ENCODE results near the gene KRTAP4-6.
"Not testable (repeated sequence)": the region's sequence is repeated elsewhere in the genome, so short reads cannot be mapped to it uniquely, and the experiment has no call there.

Gene KRTAP4-6

DNA sequence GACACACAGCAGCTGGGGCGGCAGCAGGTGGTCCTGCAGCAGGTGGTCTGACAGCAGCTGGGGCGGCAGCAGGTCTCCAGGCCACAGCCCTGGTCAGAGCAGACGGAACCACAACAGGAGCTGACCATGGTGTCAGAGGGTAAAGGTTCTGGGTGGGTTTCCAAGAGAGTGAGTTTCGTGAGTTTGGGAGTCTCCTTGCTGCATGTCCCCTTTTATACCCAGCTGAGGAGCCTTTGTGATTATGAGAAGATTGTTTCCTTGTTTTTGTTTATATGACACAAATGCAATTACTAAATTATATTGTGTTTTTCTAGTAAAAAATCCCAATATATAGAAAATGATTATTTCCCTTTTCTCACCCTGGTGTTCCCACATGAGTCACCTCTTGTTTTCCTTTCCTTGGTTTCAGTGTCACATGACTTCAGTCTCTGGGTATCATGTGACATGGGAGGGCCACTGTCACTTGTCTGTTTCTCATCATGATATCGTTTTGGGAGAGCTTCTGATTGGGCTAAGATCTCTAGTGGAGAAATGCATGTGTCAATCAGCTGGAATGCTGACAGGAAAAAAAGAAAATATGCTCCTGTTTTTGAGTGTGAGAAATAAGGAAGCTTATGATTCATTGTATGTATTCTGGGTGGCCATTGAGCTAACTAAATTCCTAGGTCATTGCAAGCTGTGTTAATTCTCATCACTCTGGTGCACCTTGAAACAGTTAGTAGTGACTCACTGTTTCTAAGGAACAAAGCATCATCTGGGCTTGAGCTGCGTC, at the start of gene KRTAP4-6:
Gene KRTAP4-6 (minus strand): TSS at position 185 of the 772 bp plus-strand sequence. CDS start 57 bp downstream, at position 128.
- no peak for DNase-seq

DNA sequence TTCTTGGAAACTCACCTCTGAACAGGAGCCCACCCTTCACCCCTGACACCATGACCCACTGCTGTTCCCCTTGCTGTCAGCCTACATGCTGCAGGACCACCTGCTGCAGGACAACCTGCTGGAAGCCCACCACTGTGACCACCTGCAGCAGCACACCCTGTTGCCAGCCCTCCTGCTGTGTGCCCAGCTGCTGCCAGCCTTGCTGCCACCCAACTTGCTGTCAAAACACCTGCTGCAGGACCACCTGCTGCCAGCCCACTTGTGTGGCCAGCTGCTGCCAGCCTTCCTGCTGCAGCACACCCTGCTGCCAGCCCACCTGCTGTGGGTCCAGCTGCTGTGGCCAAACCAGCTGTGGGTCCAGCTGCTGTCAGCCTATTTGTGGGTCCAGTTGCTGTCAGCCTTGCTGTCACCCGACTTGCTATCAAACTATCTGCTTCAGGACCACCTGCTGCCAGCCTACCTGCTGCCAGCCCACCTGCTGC, 49.5 kb upstream of the KRTAP4-6 start, which contains the start of gene KRTAP9-1:
Gene KRTAP9-1 (plus strand): TSS at position 51 of the 482 bp plus-strand sequence. CDS start 0 bp downstream, at position 51.
- not testable (repeated sequence) for DNase-seq

DNA sequence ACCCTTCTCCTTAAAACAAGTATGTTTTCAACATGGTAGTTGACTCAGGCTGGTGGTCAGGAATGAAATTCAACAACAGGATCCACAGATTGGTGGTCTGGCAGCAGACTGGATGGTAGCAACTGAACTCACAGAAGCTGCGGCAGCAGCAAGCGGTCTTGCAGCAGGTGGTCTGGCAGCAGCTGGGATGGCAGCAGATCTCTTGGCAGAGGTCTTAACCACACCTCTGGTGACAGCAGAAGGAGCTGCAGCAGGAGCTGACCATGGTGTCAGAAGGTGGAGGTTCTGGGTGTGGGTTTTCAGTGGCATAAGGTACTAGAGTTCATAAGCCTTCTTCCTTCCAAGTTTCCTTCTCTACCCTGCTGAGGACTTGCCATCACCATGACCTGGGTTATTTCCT, 46.5 kb upstream of the KRTAP4-6 start:
- DNase-seq, result no peak

DNA sequence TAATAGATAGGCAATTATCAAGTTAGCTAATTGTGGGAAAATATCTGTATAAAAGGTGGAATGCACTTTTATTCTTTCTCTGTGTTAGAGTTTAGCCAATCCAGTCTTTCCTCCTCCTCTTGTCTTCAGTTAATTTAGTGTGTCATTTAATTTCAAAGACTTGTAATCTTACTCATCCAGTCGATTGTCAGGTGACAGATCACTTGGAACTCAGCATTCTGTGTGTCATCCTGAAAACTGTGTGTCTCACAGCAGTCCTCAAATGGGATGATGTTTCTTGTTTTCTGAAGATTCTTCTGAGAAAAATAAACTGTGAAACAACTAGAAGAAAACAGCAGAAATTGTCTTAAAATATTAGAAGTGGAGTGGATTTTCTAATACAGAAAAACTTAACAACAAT, 44.7 kb upstream of the KRTAP4-6 start:
- DNase-seq, result no peak

DNA sequence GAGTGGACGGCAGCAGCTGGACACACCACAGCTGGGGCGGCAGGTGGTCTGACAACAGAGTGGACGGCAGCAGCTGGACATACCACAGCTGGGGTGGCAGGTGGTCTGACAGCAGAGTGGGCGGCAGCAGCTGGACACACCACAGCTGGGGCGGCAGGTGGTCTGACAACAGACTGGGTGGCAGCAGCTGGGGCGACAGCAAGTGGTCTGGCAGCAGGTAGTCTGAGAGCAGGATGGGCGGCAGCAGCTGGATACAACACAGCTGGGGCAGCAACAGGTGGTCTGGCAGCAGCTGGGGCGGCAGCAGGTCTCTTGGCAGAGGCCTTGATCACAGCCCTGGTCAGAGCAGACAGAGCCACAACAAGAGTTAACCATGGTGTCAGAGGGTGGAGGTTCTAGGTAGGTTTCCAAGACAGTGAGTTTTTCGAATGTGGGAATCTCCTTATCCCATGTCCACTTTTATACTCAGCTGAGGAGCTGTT, 44.2 kb upstream of the KRTAP4-6 start, which contains the start of gene KRTAP4-1:
Gene KRTAP4-1 (minus strand): TSS at position 432 of the 482 bp plus-strand sequence. CDS start 57 bp downstream, at position 375.
- DNase-seq, result no peak

DNA sequence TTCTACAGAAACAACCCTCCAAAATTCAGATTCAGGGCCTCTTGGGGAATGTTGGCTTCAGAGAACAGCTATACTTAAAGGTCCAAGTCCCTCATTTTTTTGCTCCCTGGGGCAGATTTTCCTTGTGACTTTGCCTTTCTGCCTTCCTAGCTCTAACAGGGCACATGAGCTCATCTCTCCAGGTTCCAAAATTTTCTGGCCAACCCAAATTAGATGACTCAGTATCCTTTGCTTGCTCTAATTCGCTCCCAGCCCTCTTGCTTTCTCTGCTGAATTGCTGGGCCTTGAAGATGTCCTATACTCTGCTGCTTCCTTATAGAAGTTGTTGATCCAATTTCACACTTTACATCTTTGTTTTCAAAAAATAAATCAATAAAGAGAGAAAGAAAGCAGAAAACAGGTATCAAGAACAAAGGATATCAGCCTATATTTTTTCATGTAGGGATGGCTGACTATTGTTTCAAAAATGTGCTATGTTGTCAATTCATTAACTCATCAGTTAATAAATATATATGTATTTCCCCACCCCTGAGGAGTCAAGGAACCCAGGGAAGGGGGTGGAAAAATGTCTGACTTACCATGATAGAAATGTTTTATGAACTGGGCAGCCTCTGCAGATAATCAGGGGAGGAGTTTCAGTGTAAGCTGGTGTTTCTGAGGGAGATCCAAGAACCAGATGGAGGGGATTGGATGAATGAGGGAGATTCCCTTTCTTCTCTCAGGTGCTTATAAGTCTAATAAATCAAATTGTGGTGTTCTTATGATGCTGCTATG, 38.7 kb upstream of the KRTAP4-6 start:
- DNase-seq, result no peak

DNA sequence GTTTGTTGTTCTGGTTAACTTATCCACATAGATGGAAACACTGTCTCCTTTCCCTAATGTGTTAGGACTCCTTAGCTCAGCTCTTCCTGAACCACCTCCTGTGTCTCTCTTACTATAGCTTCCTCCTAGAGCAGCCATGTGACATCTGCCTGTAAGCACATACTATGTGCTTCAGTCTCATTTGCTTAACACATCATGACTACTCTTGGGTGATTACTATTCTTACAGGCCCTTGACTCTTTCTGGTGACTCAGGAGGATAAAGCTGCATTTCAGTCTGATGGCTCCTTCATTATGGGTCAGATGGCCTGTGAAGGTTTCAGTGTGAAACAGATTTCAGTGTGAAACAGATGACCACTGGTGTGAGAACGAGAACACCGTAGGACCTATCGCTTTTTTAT, 38.0 kb upstream of the KRTAP4-6 start:
- DNase-seq, result no peak

DNA sequence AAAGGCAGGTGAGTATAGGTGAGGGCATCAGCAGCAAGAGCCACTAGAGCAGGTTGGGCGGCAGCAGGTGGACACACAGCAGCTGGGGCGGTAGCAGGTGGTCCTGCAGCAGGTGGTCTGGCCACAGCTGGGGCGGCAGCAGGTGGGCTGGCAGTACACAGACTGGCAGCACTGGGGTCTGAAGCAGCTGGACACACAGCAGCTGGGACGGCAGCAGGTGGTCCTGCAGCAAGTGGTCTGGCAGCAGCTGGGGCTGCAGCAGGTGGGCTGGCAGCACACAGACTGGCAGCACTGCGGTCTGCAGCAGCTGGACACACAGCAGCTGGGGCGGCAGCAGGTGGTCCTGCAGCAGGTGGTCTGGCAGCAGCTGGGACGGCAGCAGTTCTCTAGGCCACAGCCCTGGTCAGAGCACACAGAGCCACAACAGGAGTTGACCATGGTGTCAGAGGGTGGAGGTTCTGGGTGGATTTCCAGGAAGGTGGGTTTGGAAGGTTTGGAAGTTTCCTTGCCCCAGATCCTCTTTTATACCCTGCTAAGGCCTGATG, 37.5 kb upstream of the KRTAP4-6 start, which contains the start of gene KRTAP4-2:
Gene KRTAP4-2 (minus strand): TSS at position 495 of the 545 bp plus-strand sequence. CDS start 57 bp downstream, at position 438.
- no peak for DNase-seq

DNA sequence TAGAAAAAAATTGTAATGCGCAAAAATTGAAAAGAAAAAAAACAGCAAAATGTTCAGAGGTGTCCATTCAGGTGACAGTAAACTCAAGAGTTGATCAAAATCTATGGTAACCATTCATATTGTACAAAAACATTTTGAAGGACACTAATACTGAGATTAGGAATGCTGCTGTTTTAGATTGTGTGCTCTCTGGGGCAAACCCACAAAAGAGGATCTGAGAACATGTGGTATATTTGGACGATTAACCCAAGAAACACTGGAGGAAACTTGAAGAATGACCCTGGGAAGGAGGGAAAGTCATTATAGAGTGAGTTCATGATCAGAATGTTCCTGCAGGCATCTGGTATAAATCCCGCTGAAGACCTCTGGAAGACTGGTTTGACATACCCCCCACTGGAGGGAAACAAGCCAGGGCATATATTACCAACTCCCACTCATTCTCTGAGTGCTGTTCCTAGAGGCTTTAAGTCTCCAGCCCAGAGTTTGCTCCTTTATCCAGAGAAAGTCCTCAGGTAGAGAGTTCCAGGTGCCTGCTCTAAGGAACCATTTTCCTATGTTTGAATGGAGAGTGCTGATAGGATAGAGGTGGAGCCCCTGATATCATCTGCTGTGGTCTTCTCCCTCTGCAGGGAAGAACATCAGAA, 36.5 kb upstream of the KRTAP4-6 start:
- no peak for DNase-seq

DNA sequence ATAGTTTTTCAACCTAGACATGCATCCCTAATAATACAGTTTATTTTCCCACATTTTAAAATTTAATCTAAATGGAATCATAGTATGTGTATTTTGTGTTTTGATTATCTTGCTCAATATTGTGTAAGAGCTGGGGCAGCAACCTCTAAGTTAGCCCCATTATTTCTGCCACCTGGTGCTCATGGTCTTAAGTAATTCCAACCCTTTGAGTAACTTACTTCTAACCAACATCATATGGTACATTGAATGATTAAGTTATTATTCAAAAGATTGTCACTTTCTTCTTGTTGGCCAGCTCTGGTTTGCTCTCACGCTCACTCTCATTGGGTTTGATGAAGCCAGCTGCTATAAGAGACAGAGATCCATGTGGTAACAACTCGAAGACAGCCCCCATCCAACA, 31.5 kb upstream of the KRTAP4-6 start:
- no peak for DNase-seq

DNA sequence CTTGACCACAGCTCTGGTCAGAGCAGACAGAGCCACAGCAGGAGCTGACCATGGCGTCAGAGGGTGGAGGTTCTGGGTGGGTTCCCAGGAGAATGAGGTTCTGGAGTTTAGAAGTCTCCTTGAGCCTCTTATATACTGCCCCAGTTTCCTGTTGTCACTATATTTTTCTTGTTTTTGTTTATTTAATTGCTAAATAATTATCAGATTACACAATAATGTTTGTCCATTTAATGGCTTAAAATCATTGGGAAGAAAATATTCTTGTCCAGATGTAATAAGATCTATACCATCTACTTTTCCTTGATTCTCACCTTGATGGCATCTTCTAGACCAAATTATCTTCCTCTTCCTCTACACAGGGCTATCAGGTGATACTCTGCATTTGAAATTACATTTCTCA, 27.8 kb upstream of the KRTAP4-6 start, which contains the start of gene KRTAP4-3:
Gene KRTAP4-3 (minus strand): TSS at position 101 of the 400 bp plus-strand sequence. CDS start 49 bp downstream, at position 52.
- DNase-seq, result no peak

DNA sequence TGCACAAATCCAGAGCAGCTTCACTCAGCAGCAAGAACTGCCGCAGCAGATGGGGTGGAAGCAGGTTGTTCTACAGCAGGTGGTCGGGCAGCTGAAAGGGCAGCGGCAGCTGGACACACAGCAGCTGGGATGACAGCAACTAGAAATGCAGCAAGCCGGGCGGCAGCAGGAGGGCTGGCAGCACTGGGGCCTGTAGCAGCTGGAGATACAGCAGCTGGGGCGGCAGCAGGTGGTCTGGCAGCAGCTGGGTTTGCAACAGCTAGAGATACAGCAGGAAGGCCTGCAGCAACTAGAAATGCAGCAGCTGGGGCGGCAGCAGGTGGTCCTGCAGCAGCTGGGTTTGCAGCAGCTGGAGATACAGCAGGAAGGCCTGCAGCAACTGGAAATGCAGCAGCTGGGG, 27.2 kb upstream of the KRTAP4-6 start:
- DNase-seq, result no peak

DNA sequence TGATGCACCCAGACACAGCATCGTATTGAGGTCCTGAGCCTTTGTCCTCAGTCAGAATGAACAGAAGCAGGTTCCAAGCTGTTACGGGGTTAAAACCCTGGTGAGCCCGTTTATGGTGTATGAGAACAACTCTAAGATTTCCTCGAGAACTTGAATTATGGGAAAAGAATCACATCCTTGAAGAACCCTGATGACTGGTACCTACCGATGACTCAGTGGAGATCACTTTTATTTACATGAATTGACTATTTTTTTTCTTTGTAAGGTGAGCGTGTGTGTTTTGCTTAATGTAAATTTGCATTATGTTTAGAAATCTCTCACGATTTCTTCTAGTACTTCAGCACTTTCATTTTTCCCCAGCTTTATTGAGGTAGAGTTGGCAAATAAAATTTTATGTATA, 23.5 kb upstream of the KRTAP4-6 start:
- DNase-seq, result no peak

DNA sequence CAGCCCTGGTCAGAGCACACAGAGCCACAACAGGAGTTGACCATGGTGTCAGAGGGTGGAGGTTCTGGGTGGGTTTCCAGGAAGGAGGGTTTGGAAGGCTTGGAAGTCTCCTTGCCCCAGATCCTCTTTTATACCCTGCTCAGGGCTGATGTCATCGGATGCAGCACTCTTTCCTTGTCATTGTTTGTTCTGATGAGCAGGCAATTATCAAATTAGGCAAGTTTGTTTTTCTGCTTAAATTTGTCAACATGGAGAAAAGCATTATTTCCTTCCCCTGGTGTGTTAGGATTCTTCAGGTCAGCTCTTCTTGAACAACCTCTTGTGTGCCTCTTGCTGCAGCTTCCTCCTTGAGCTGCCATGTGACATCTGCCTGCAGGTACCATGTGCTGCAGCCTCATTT, 20.3 kb upstream of the KRTAP4-6 start, which contains the start of gene KRTAP4-4:
Gene KRTAP4-4 (minus strand): TSS at position 101 of the 400 bp plus-strand sequence. CDS start 57 bp downstream, at position 44.
- DNase-seq, result no peak

DNA sequence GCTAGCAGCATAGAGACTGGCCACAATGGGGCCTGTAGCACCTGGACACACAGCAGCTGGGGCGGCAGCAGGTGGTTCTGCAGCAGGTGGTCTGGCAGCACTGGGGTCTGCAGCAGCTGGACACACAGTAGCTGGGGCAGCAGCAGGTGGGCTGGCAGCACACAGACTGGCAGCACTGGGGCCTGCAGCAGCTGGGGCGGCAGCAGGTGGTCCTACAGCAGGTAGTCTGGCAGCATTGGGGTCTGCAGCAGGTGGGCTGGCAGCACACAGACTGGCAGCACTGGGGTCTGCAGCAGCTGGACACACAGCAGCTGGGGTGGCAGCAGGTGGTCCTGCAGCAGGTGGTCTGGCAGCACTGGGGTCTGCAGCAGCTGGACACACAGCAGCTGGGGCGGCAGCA, 19.8 kb upstream of the KRTAP4-6 start:
- DNase-seq, result not testable (repeated sequence)

DNA sequence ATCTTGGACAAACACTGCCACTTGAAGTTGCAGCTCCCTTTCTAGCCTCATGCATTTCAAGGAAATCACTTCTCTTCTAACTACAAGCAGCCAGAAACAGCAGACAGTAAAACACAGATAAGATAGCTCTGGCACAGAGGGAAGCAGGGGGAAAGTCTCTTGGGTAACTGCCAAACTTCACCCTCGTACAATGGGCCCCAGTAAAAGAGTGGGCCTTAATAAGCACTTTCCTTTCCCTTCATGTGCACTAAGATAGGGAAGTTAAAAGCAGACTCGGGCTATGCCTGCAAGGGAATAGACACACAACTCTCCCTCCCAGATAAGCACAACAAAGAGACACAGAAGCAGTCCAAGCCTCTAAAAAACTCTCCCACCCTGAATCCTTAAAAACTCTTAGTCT, 13.5 kb upstream of the KRTAP4-6 start:
- DNase-seq, result no peak

DNA sequence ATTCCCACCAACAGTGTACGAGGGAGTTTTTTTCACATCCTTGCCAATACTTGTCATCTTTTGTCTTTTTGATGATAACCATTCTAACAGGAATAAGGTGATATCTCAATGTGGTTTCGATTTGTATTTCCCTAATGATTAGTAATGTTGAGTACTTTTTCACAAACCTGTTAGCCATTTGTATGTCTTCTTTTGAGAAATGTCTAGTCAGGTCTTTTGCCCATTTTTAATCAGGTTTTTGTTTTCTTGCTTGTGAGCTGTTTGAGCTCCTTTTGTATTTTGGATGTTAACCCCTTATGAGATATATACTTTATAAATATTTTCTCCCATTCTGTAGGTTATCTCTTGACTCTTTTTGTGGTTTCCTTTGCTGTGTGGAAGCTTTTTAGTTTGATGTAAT, 11.2 kb upstream of the KRTAP4-6 start:
- no peak for DNase-seq

DNA sequence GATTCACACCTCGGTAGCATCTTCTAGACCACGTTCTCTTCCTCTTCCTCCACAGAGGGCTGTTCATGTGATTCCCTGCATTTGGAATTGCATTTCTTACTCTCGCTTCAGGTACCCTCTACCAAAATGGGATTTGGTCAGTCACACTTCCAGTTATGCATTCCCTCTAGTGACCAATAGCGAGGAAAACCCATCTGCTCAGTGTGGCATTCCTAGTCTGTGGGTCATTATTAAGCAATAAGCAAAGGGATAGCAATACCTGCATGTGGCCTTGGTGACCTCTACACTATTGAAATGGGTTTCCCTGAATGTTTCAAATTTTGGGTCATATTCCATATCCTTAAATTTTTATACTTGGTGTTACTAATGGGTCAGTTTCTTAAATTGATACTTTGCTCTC, 9.7 kb upstream of the KRTAP4-6 start:
- no peak for DNase-seq

DNA sequence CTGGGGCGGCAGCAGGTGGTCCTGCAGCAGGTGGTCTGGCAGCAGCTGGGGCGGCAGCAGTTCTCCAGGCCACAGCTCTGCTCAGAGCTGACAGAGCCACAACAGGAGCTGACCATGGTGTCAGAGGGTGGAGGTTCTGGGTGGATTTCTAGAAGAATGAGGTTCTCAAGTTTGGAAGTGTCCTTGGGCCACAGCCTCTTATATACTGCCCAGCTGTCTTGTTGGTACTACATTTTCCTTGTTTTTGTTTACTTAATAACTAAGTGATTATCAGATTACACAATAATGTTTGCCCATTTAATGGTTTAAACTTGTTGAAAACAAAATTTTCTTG, 9.3 kb upstream of the KRTAP4-6 start, which contains the start of gene KRTAP4-5:
Gene KRTAP4-5 (minus strand): TSS at position 174 of the 334 bp plus-strand sequence. CDS start 58 bp downstream, at position 116.
- DNase-seq, result no peak

DNA sequence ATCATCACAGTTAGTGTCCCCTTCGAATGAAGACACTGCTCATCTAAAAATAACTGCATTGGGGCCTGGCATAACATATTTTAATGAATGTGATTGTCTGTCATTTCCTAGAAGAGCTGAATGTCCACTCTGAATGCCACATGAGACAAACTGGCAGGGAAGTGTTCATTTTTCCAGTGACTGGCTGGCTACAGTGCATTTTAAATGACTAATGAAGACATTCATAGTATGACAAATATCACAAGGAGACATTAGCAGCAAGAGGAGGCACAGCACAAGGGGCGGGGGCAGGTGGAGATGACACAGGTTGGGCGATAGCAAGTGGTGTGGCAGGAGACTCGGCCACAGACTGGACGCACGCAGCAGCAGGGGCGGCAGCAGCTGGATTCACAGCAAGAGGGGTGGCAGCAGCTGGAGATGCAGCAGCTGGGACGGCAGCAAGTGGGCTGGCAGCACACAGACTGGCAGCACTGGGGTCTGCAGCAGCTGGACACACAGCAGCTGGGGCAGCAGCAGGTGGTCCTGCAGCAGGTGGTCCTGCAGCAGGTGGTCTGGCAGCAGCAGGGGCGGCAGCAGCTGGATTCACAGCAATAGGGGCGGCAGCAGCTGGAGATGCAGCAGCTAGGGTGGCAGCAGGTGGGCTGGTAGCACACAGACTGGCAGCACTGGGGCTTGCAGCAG, 8.8 kb upstream of the KRTAP4-6 start:
- DNase-seq, result not testable (repeated sequence)

DNA sequence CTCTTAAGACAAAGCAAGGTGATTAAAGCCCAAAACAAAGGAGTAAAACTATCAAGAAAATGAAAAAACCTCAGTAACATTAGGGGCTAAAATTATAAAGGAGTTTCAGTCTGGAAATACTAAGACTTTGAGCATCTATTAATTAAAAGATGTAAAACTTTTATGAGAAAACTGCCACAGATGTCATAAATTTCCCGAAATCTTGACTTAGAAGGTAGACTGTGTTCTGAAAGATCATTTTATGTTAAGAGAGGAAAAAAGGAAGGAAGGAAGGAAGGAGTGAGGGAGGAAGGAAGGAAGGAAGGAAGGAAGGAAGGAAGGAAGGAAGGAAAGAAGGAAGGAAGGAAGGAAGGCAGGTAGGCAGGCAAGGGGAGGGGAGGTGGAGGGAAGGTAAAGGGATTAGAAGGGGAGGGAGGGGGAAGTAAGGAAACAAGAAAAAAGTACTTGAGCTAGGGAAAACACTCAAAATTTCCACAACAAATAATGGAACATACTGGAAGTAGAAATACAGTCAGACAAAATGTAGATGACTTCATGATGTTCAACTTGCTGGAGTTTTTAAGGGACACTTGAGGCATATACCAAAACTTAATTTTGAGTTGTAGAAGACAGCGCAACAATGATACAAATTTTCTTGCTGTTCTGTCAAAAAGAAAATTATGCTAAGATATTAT, 7.3 kb upstream of the KRTAP4-6 start:
- no peak for DNase-seq
